Karpas-422 (cell line): Measurements from ENCODE around the gene SYNDIG1L. TPM values are rescaled to one million over a fixed set of nuclear protein-coding genes. Genes with fewer than 3 reads are reported as not detected.

Source experiments
- DNase-seq: peaks from one replicate; pipeline ENCODE4 v3.0.0-alpha.2; 2015
- H2AFZ ChIP-seq: fragments of 200-600 bp; sonication (generic); 2 replicates; pipeline ENCODE4 v1.6.1; 2014; ENCODE audit warnings: antibody characterized with exemption, low read length, mixed read lengths
- H3K27ac ChIP-seq: fragments of 200-600 bp; sonication (generic); 2 replicates; pipeline ENCODE4 v1.5.1; 2014; ENCODE audit warnings: mild to moderate bottlenecking, low read length, moderate library complexity
- H3K27me3 ChIP-seq: fragments of 200-600 bp; sonication (generic); 2 replicates; pipeline ENCODE4 v1.6.1; 2014; ENCODE audit warnings: low read length, mixed read lengths
- H3K36me3 ChIP-seq: fragments of 200-600 bp; sonication (generic); 2 replicates; pipeline ENCODE4 v1.6.1; 2014; ENCODE audit warnings: low read length, mixed read lengths; ENCODE audit not compliant: insufficient read depth
- H3K4me1 ChIP-seq: fragments of 200-600 bp; sonication (generic); 2 replicates; pipeline ENCODE4 v1.6.1; 2014; ENCODE audit warnings: mild to moderate bottlenecking, low read length, mixed read lengths
- H3K4me2 ChIP-seq: fragments of 200-600 bp; sonication (generic); 2 replicates; pipeline ENCODE4 v1.6.1; 2014; ENCODE audit warnings: low read length, low read depth, mild to moderate bottlenecking; ENCODE audit not compliant: poor library complexity, severe bottlenecking
- H3K4me3 ChIP-seq: fragments of 200-600 bp; sonication (generic); 2 replicates; pipeline ENCODE4 v1.5.1; 2014; ENCODE audit warnings: mild to moderate bottlenecking, antibody characterized with exemption, low read length, mixed read lengths
- H3K79me2 ChIP-seq: fragments of 200-600 bp; sonication (generic); 2 replicates; pipeline ENCODE4 v1.6.1; 2014; ENCODE audit warnings: mild to moderate bottlenecking, low read length, mixed read lengths
- H3K9ac ChIP-seq: fragments of 200-600 bp; sonication (generic); 2 replicates; pipeline ENCODE4 v1.6.0; 2014; ENCODE audit warnings: low read length
- H3K9me2 ChIP-seq: fragments of 200-600 bp; sonication (generic), shearing (Covaris generic); replicated peaks from 2 replicates; pipeline ENCODE4 v1.6.0; 2014; ENCODE audit warnings: mild to moderate bottlenecking, low read length, moderate library complexity; ENCODE audit not compliant: insufficient read depth
- H3K9me3 ChIP-seq: fragments of 300-700, 200-600 bp; sonication (generic); 2 replicates; pipeline ENCODE4 v1.6.1; 2014; ENCODE audit warnings: low read length, mixed read lengths
- H4K20me1 ChIP-seq: fragments of 200-600 bp; sonication (generic); 2 replicates; pipeline ENCODE4 v1.6.1; 2014; ENCODE audit warnings: mild to moderate bottlenecking, antibody characterized with exemption, low read length, low read depth; ENCODE audit not compliant: insufficient read depth
- total RNA-seq: library from RNA; depleted of rRNA; stranded (reverse); fragments of >200 nt; shearing (Covaris generic); gene quantifications from 2 replicates; pipeline ENCODE4 v1.2.3, GENCODE V29; 2014; ENCODE audit warnings: low replicate concordance; rRNA removed

The SYNDIG1L gene
- total RNA-seq, 1 experiment from 2014 or later: not detected

- Histone ChIP-seq H3K27me3 (no peaks in the 10 kb centered on the region; the same call in 1 of the 2 replicates), H3K9ac (no peak overlapping the region), H3K9me3 (no peaks in the 10 kb centered on the region), H4K20me1 (no peaks in the 10 kb centered on the region), H3K4me1 (no peaks in the 10 kb centered on the region), H3K27ac (no peak overlapping the region), H2AFZ (no peak overlapping the region), H3K9me2 (no peaks in the 10 kb centered on the region), H3K4me2 (no peak overlapping the region), H3K36me3 (no peaks in the 10 kb centered on the region), H3K4me3 (no peak overlapping the region), H3K79me2 (no peaks in the 10 kb centered on the region)
- no peak for DNase-seq
These were observed 65.8 kb downstream of the SYNDIG1L start for GRCh38 chr14:74360163-74360562.

GRCh38 chr14:74358176-74358829, 67.7 kb downstream of the SYNDIG1L start:
- Histone ChIP-seq H3K36me3 (no peaks in the 10 kb centered on the region), H4K20me1 (no peaks in the 10 kb centered on the region), H3K9me2 (no peaks in the 10 kb centered on the region), H2AFZ (no peak overlapping the region), H3K4me2 (no peak overlapping the region), H3K27me3 (no peaks in the 10 kb centered on the region; the same call in 1 of the 2 replicates), H3K4me1 (no peaks in the 10 kb centered on the region), H3K9me3 (no peaks in the 10 kb centered on the region), H3K4me3 (no peak overlapping the region), H3K79me2 (no peaks in the 10 kb centered on the region), H3K27ac (no peak overlapping the region), H3K9ac (no peak overlapping the region)
- DNase-seq: no peak

- H3K4me3 ChIP-seq: no peak overlapping the region
- H3K79me2 ChIP-seq: no peaks in the 10 kb centered on the region
- no peaks in the 10 kb centered on the region for H3K36me3 ChIP-seq
- no peaks in the 10 kb centered on the region for H3K4me1 ChIP-seq
- H3K27me3 ChIP-seq: no peaks in the 10 kb centered on the region; the same call in 1 of the 2 replicates
- no peaks in the 10 kb centered on the region for H3K9me3 ChIP-seq
- no peak overlapping the region for H3K4me2 ChIP-seq
- no peaks in the 10 kb centered on the region for H4K20me1 ChIP-seq
- no peaks in the 10 kb centered on the region for H3K9me2 ChIP-seq
- no peak overlapping the region for H3K9ac ChIP-seq
- no peak for DNase-seq
- no peak overlapping the region for H2AFZ ChIP-seq
- no peak overlapping the region for H3K27ac ChIP-seq
These were observed 68.4 kb downstream of the SYNDIG1L start for GRCh38 chr14:74357585-74357984.

- Histone ChIP-seq H2AFZ (no peak overlapping the region), H3K36me3 (no peaks in the 10 kb centered on the region), H3K9me2 (no peaks in the 10 kb centered on the region), H3K27me3 (no peaks in the 10 kb centered on the region; the same call in 1 of the 2 replicates), H4K20me1 (no peaks in the 10 kb centered on the region), H3K27ac (no peak overlapping the region), H3K4me2 (no peak overlapping the region), H3K4me1 (no peaks in the 10 kb centered on the region), H3K9ac (no peak overlapping the region), H3K79me2 (no peaks in the 10 kb centered on the region), H3K9me3 (no peaks in the 10 kb centered on the region), H3K4me3 (no peak overlapping the region)
- no peak for DNase-seq
These were observed 69.0 kb downstream of the SYNDIG1L start for GRCh38 chr14:74356892-74357575.

Other genes starting within 250 kb of the SYNDIG1L start
- not detected in 2 replicates for gene VSX2, start 186.8 kb downstream of the SYNDIG1L start, total RNA-seq
- gene ABCD4, start 123.3 kb downstream of the SYNDIG1L start, total RNA-seq: 49.2 and 64.1 TPM in 2 replicates
- gene VRTN, start 77.7 kb downstream of the SYNDIG1L start, total RNA-seq: not detected in 2 replicates
- 113 and 120 TPM in 2 replicates for gene NPC2, start 67.1 kb upstream of the SYNDIG1L start, total RNA-seq
- gene ISCA2, start 67.6 kb upstream of the SYNDIG1L start, total RNA-seq: 25.7 and 40.0 TPM in 2 replicates
- gene LTBP2, start 186.0 kb upstream of the SYNDIG1L start, total RNA-seq: 0.04 TPM in 1 of 2 replicates, not detected in the other